Naive thymus-derived CD8-positive, alpha-beta T cell (primary cell): ENCODE data around the gene SLFN12. TPM values are rescaled to one million over a fixed set of nuclear protein-coding genes. Genes with fewer than 3 reads are reported as not detected.
"Not testable (repeated sequence)": the region's sequence is repeated elsewhere in the genome, so short reads cannot be mapped to it uniquely, and the experiment has no call there.

ENCODE experiments used
- ATAC-seq, 2 donors: fragments of 150-1000 bp; cut with Tn5 transposase in 1 of 2; sonication (Bioruptor Pico), chemical (Tn5 transposase) in 1 of 2; 1 replicate in 1 of 2; 2 replicates in 1 of 2; pipeline ENCODE4 v1.10.0; 2021; ENCODE audit warnings: mild to moderate bottlenecking in 2 of 2, moderate library complexity in 2 of 2
- POLR2A ChIA-PET: fragments of 350-600 bp; sonication (Branson Sonifier 250); formaldehyde crosslinking; loops from one replicate; lab custom pipeline; 2021; ENCODE audit warnings: antibody characterized with exemption; lab: Charles Lee
- DNase-seq, 10 donors: peaks; one replicate each; pipeline versions ENCODE4 v3.0.0 to v3.0.0-alpha.2; 2020 to 2022
- H3K27ac Mint-ChIP-seq, 10 donors: one replicate each; pipeline ENCODE4 v1.8.0; 2020 to 2022; ENCODE audit warnings: mild to moderate bottlenecking in 10 of 10, mixed read lengths in 10 of 10, moderate library complexity in 4 of 10, inconsistent platforms in 1 of 10
- H3K27me3 Mint-ChIP-seq, 5 donors: one replicate each; pipeline ENCODE4 v1.8.0; 2021 to 2022; ENCODE audit warnings: mixed read lengths in 5 of 5
- H3K36me3 Mint-ChIP-seq, 3 donors: one replicate each; pipeline ENCODE4 v1.8.0; 2020 to 2022; ENCODE audit warnings: mixed read lengths in 3 of 3, mild to moderate bottlenecking in 2 of 3, inconsistent platforms in 1 of 3
- H3K4me1 Mint-ChIP-seq, 4 donors: one replicate each; pipeline ENCODE4 v1.8.0; 2021 to 2022; ENCODE audit warnings: mixed read lengths in 4 of 4
- H3K4me3 Mint-ChIP-seq, 10 donors: one replicate each; pipeline ENCODE4 v1.8.0; 2020 to 2022; ENCODE audit warnings: mild to moderate bottlenecking in 10 of 10, mixed read lengths in 10 of 10, moderate library complexity in 6 of 10, inconsistent platforms in 1 of 10
- H3K9me3 Mint-ChIP-seq, 9 donors: one replicate each; pipeline ENCODE4 v1.8.0; 2020 to 2022; ENCODE audit warnings: mixed read lengths in 9 of 9, mild to moderate bottlenecking in 3 of 9, inconsistent platforms in 1 of 9, moderate library complexity in 1 of 9
- polyA plus RNA-seq, 3 donors: library from polyadenylated mRNA; unstranded; fragments of 300-500 nt; fragmentation: Illumina TruSeq; gene quantifications; one replicate each; pipeline ENCODE4 v1.2.3, GENCODE V29; 2021
- total RNA-seq, 8 experiments: library from RNA in 2 of 8; stranded (reverse) in 2 of 8; gene quantifications; one replicate each; pipeline ENCODE4 v1.2.3 and lab custom pipeline; 2021 to 2026

SLFN12 gene
- total and polyA plus RNA-seq, 5 experiments from 2014 or later: 2.0 to 12.1 (median 3.1) TPM

GRCh38 chr17:35406568-35406967 lies 25.7 kb downstream of the SLFN12 start:
- DNase-seq (no peak), ATAC-seq (no peak)
- no peak overlapping the region for H3K4me3 Mint-ChIP-seq
- H3K4me1 Mint-ChIP-seq: peaks cover 0 to 8% (median 6%) of the 10 kb centered on the region in 4 donors
- POLR2A ChIA-PET: interaction anchor here (1.5 kb wide), 1 partner anchor 34 kb away, joined by 3 read pairs; no protein-coding TSS in a partner anchor
- peaks cover 7 to 30% (median 29%) of the 10 kb centered on the region in 3 donors for H3K36me3 Mint-ChIP-seq
- no peaks in the 10 kb centered on the region for H3K9me3 Mint-ChIP-seq
- H3K27ac Mint-ChIP-seq: peak overlapping the region in 1 of 10 donors; percentile 12
- no peaks in the 10 kb centered on the region for H3K27me3 Mint-ChIP-seq

- POLR2A ChIA-PET: no interaction called here
- H3K36me3 Mint-ChIP-seq: peaks cover 0 to 15% (median 14%) of the 10 kb centered on the region in 3 donors
- H3K4me3 Mint-ChIP-seq: no peak overlapping the region
- DNase-seq: no peak
- H3K4me1 Mint-ChIP-seq: peaks cover 0 to 8% (median 6%) of the 10 kb centered on the region in 4 donors
- peaks cover 0 to 7% (median 0%) of the 10 kb centered on the region in 9 donors for H3K9me3 Mint-ChIP-seq
- H3K27me3 Mint-ChIP-seq: no peaks in the 10 kb centered on the region
- ATAC-seq: peak in 1 of 2 donors; percentile 44
- no peak overlapping the region for H3K27ac Mint-ChIP-seq
Measured at GRCh38 chr17:35404360-35404759, 27.9 kb downstream of the SLFN12 start.

DNA sequence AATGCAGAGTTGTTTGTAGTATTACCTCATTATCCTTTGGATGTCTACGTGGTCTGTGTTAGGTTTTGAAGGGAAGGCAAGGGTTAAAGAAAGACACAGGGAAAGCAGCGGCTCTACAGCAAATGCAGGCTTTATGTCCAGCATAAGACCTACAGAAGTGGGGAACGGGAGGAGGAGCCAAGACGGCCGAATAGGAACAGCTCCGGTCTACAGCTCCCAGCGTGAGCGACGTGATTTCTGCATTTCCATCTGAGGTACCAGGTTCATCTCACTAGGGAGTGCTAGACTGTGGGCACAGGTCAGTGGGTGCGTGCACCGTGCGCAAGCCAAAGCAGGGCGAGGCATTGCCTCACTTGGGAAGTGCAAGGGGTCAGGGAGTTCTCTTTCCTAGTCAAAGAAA lies 38.5 kb downstream of the SLFN12 start:
- H3K27ac Mint-ChIP-seq, DNase-seq, H3K4me1 Mint-ChIP-seq, H3K27me3 Mint-ChIP-seq, H3K36me3 Mint-ChIP-seq, H3K9me3 Mint-ChIP-seq, ATAC-seq, H3K4me3 Mint-ChIP-seq, POLR2A ChIA-PET: not testable (repeated sequence)

GRCh38 chr17:35390663-35391062 lies 41.6 kb downstream of the SLFN12 start:
- ATAC-seq: no peak
- no peak overlapping the region for H3K4me3 Mint-ChIP-seq

GRCh38 chr17:35390156-35390555 lies 42.1 kb downstream of the SLFN12 start:
- no peak for DNase-seq
- Mint-ChIP-seq H3K27ac (no peak overlapping the region), H3K9me3 (peaks cover 0 to 3% (median 0%) of the 10 kb centered on the region in 9 donors), H3K27me3 (peaks cover 0 to 6% (median 0%) of the 10 kb centered on the region in 5 donors), H3K4me1 (peaks cover 0 to 9% (median 2%) of the 10 kb centered on the region in 4 donors), H3K4me3 (no peak overlapping the region), H3K36me3 (peaks cover 0 to 3% (median 0%) of the 10 kb centered on the region in 3 donors)
- no peak for ATAC-seq
- POLR2A ChIA-PET: no interaction called here

More at GRCh38 chr17:35390663-35391062, 41.6 kb downstream of the SLFN12 start:
- H3K27ac Mint-ChIP-seq: no peak overlapping the region
- POLR2A ChIA-PET: no interaction called here
- peaks cover 0 to 6% (median 0%) of the 10 kb centered on the region in 5 donors for H3K27me3 Mint-ChIP-seq
- H3K9me3 Mint-ChIP-seq: peaks cover 0 to 2% (median 0%) of the 10 kb centered on the region in 9 donors
- peaks cover 0 to 3% (median 0%) of the 10 kb centered on the region in 3 donors for H3K36me3 Mint-ChIP-seq
- peaks cover 0 to 9% (median 2%) of the 10 kb centered on the region in 4 donors for H3K4me1 Mint-ChIP-seq
- DNase-seq: no peak

DNA sequence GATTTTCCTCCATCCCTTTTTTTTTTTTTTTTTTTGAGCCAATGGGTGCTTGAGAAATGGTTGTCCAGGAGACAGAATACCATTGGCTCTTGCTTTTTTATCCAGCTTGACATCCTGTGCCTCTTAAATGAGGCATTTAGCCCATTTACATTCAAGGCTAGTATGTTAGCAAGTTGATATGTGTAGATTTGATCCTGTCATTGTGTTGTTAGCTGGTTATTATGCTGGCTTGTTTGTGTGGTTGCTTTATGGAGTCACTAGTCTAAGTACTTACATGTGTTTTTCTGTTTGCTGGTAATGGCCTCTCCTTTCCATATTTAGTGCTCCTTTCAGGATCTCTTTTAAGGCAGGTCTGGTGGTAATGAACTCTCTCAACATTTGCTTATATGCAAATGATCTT lies 44.8 kb downstream of the SLFN12 start:
- H3K27ac Mint-ChIP-seq: no peak overlapping the region
- no peaks in the 10 kb centered on the region for H3K36me3 Mint-ChIP-seq
- peaks cover 0 to 5% (median 3%) of the 10 kb centered on the region in 4 donors for H3K4me1 Mint-ChIP-seq
- no peak for ATAC-seq
- H3K27me3 Mint-ChIP-seq: peaks cover 0 to 3% (median 0%) of the 10 kb centered on the region in 5 donors
- POLR2A ChIA-PET: no interaction called here
- peaks cover 0 to 6% (median 0%) of the 10 kb centered on the region in 9 donors for H3K9me3 Mint-ChIP-seq
- DNase-seq: no peak
- no peak overlapping the region for H3K4me3 Mint-ChIP-seq

DNA sequence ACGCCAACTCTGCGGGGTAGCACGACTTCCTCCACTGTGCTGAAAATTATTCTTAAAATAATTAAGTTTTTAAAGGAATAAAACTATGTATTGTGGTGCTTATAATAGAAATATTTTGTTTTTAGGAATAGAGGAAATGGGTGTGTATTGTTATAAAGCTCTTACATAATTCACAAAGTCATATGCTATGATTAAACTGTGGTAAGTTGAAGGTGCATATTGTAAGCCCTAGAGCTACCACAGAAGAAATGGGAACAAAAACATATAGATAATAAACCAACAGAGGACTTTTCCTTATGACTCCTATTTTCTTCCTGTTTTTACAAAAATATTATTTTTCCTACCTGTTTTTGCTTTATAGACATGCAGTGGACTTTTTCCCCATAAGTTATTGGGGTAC lies 54.6 kb downstream of the SLFN12 start:
- Mint-ChIP-seq H3K27me3 (no peaks in the 10 kb centered on the region), H3K4me1 (peaks cover 15 to 49% (median 22%) of the 10 kb centered on the region in 4 donors), H3K27ac (peak overlapping the region in 2 of 10 donors; percentile 12 to 37), H3K4me3 (no peak overlapping the region), H3K9me3 (no peaks in the 10 kb centered on the region), H3K36me3 (no peaks in the 10 kb centered on the region)
- ATAC-seq (no peak), DNase-seq (no peak)
- POLR2A ChIA-PET: no interaction called here

DNA sequence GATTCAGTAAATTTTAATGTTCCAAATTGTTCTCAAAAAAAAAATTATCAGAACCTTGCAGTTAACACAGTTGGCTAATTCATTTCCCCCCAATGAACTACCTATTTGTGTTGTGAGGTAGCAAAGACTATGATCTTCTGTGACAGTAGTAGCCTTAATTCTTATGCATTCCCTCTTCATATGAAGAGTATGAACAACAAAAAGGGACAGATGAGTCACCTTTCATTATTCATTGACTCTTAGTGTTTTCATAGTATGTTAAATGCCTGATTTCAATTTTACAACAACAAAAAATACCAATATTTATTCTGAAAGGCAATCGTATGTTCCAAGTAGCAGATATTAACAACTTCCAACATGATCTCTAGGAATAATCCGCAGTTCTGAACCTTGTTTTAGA lies 55.2 kb downstream of the SLFN12 start:
- Mint-ChIP-seq H3K27ac (peak overlapping the region in 3 of 10 donors; percentile 12 to 31 (median 22)), H3K9me3 (no peaks in the 10 kb centered on the region), H3K36me3 (no peaks in the 10 kb centered on the region), H3K4me1 (peaks cover 16 to 49% (median 24%) of the 10 kb centered on the region in 4 donors), H3K4me3 (no peak overlapping the region), H3K27me3 (no peaks in the 10 kb centered on the region)
- ATAC-seq (no peak), DNase-seq (no peak)
- POLR2A ChIA-PET: no interaction called here

- DNase-seq (no peak), ATAC-seq (no peak)
- H3K4me1 Mint-ChIP-seq: peaks cover 21 to 49% (median 32%) of the 10 kb centered on the region in 4 donors
- POLR2A ChIA-PET: no interaction called here
- H3K27ac Mint-ChIP-seq: peak overlapping the region in 9 of 10 donors; percentile 26 to 86 (median 73)
- peak overlapping the region in 2 of 10 donors; percentile 54 to 57 for H3K4me3 Mint-ChIP-seq
- peaks cover 0 to 1% (median 0%) of the 10 kb centered on the region in 9 donors for H3K9me3 Mint-ChIP-seq
- no peaks in the 10 kb centered on the region for H3K27me3 Mint-ChIP-seq
- no peaks in the 10 kb centered on the region for H3K36me3 Mint-ChIP-seq
Measured at GRCh38 chr17:35376245-35376644, 56.1 kb downstream of the SLFN12 start.

- H3K4me3 Mint-ChIP-seq: peak overlapping the region; percentile 93 to 100 (median 98)
- ATAC-seq: peak in 1 of 2 donors; percentile 2
- H3K27ac Mint-ChIP-seq: peak overlapping the region; percentile 93 to 100 (median 98)
- POLR2A ChIA-PET: interaction anchor here (1.4 kb wide), 1 partner anchor 10 kb away, joined by 4 read pairs; no protein-coding TSS in a partner anchor
- peaks cover 2 to 15% (median 7%) of the 10 kb centered on the region in 9 donors for H3K9me3 Mint-ChIP-seq
- peaks cover 0 to 8% (median 5%) of the 10 kb centered on the region in 3 donors for H3K36me3 Mint-ChIP-seq
- no peaks in the 10 kb centered on the region for H3K27me3 Mint-ChIP-seq
- DNase-seq: no peak
- peaks cover 26 to 56% (median 42%) of the 10 kb centered on the region in 4 donors for H3K4me1 Mint-ChIP-seq
Measured at GRCh38 chr17:35374766-35375344, 57.4 kb downstream of the SLFN12 start.

- peak; percentile 33 to 51 for ATAC-seq
- POLR2A ChIA-PET: interaction anchor here (0.6 to 2.4 kb wide), 12 partner anchors 11 to 205 kb away, joined by 3 to 12 read pairs (median 6); partner anchors contain the start of genes PEX12, SLFN12L and SLFN13
- peaks cover 26 to 61% (median 47%) of the 10 kb centered on the region in 4 donors for H3K4me1 Mint-ChIP-seq
- H3K36me3 Mint-ChIP-seq: peaks cover 0 to 13% (median 10%) of the 10 kb centered on the region in 3 donors
- DNase-seq: peak in 7 of 10 donors; percentile 12 to 48 (median 24)
- H3K4me3 Mint-ChIP-seq: peak overlapping the region; percentile 93 to 100 (median 98)
- H3K27me3 Mint-ChIP-seq: no peaks in the 10 kb centered on the region
- peak overlapping the region; percentile 93 to 100 (median 98) for H3K27ac Mint-ChIP-seq
- H3K9me3 Mint-ChIP-seq: peaks cover 2 to 22% (median 11%) of the 10 kb centered on the region in 9 donors
Measured at GRCh38 chr17:35373984-35374765, 58.1 kb downstream of the SLFN12 start.

DNA sequence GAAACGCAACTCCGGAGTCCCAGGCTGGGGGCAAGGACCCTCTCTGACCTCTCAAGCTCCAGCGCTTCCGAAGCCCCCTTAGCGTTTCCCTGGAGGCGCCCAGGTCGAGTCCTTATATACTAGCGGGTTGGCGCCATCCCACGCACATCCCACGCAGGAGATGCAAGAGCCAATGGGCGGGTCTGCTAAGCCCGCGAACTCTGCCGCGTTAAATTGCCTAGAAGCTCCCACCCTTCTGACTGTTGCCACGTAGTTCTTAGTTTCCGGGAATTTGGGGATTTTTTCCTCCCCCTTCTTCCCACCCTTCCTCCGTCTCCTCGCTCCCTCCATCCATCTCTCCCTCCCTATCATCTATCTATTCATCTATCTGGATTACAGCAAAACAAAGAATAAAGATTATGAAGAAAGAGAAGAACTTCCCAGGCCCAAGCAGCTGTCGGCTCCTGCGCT lies 58.7 kb downstream of the SLFN12 start, which contains the start of gene SLFN11:
Gene SLFN11 (minus strand): TSS at position 88 of the 450 bp plus-strand sequence. CDS start 9,814 bp downstream, outside the sequence.
- POLR2A ChIA-PET: interaction anchor here (0.6 to 2.4 kb wide), 13 partner anchors 11 to 436 kb away, joined by 3 to 12 read pairs (median 6); partner anchors contain the start of genes PEX12, SLFN12L, SLFN13 and TAF15
- peak within 1 kb of the TSS; percentile 93 to 100 (median 98) for H3K4me3 Mint-ChIP-seq
- peak; percentile 87 to 91 for ATAC-seq
- peaks cover 0 to 13% (median 10%) of the 10 kb centered on the region in 3 donors for H3K36me3 Mint-ChIP-seq
- H3K9me3 Mint-ChIP-seq: peaks cover 2 to 22% (median 11%) of the 10 kb centered on the region in 9 donors
- peaks cover 27 to 63% (median 50%) of the 10 kb centered on the region in 4 donors for H3K4me1 Mint-ChIP-seq
- H3K27ac Mint-ChIP-seq: peak within 1 kb of the TSS; percentile 93 to 100 (median 98)
- DNase-seq: peak; percentile 63 to 91 (median 84)
- H3K27me3 Mint-ChIP-seq: no peaks in the 10 kb centered on the region
